Epithelial cell of prostate (primary cell): ENCODE measurements around the gene TNFRSF25.
"Not testable (repeated sequence)": the region's sequence is repeated elsewhere in the genome, so short reads cannot be mapped to it uniquely, and the experiment has no call there.

Experiments
- DNase-seq: peaks from one replicate; pipeline ENCODE4 v3.0.0-alpha.2; 2011; ENCODE audit warnings: low read depth, low spot score
- H3K27ac ChIP-seq: fragments of 450-650 bp; 2 replicates; pipeline ENCODE4 v1.5.1; 2017; ENCODE audit warnings: mild to moderate bottlenecking

The TNFRSF25 gene

GRCh38 chr1:6440198-6441126 lies 25.5 kb downstream of the TNFRSF25 start:
- no peak for DNase-seq
- H3K27ac ChIP-seq, result no peak overlapping the region

DNA sequence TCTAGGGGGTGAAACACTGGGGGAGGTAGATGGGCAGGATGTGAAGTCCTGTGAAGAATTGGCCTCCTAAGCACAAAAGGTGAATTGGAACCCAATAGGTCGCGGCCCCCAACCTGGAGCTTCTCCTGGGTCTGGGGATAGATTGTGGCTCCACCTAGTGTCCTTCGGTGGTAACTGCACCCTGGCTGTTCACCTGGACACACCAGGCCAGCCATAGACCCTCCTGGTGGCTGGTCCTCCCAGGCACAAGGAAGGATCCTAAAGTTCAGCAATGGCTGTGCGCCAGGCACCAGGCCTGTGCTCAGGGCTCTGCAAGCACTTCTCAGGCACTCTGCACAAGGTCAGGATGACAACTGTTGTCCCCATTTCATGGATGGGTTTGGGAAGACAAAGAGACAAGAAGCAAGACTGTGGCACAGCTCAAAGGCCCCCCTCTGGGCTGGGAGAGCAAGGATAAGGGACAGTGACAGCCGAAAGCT lies 27.9 kb downstream of the TNFRSF25 start:
- H3K27ac ChIP-seq, result no peak overlapping the region
- no peak for DNase-seq

- H3K27ac ChIP-seq, DNase-seq: not testable (repeated sequence)
Observed at GRCh38 chr1:6437012-6437700, 28.8 kb downstream of the TNFRSF25 start.

- not testable (repeated sequence) for DNase-seq
Observed at GRCh38 chr1:6436277-6436676, 29.7 kb downstream of the TNFRSF25 start.

DNA sequence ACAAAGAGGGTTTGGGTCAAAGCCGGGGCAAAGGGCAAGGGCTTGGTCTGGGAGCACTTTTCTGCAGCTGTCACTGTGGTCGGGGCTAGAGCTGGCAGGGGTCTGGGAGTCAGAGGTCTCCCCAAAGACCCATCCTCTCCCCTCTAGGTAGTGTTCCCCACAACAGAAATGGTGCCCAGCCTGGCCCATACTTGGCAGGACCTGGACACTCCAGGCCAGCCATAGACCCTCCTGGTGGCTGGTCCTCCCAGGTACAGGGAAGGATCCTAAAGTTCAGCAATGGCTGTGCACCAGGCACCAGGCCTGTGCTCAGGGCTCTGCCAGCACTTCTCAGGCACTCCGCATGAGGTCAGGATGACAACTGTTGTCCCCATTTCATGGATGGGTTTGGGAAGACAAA lies 30.4 kb downstream of the TNFRSF25 start:
- DNase-seq, result no peak
- H3K27ac ChIP-seq, result no peak overlapping the region

More at GRCh38 chr1:6436277-6436676, 29.7 kb downstream of the TNFRSF25 start:
- not testable (repeated sequence) for H3K27ac ChIP-seq

GRCh38 chr1:6435129-6435528 lies 30.8 kb downstream of the TNFRSF25 start:
- H3K27ac ChIP-seq, result no peak overlapping the region
- DNase-seq, result no peak

GRCh38 chr1:6434186-6434585 lies 31.8 kb downstream of the TNFRSF25 start:
- DNase-seq, result no peak
- H3K27ac ChIP-seq, result no peak overlapping the region

DNA sequence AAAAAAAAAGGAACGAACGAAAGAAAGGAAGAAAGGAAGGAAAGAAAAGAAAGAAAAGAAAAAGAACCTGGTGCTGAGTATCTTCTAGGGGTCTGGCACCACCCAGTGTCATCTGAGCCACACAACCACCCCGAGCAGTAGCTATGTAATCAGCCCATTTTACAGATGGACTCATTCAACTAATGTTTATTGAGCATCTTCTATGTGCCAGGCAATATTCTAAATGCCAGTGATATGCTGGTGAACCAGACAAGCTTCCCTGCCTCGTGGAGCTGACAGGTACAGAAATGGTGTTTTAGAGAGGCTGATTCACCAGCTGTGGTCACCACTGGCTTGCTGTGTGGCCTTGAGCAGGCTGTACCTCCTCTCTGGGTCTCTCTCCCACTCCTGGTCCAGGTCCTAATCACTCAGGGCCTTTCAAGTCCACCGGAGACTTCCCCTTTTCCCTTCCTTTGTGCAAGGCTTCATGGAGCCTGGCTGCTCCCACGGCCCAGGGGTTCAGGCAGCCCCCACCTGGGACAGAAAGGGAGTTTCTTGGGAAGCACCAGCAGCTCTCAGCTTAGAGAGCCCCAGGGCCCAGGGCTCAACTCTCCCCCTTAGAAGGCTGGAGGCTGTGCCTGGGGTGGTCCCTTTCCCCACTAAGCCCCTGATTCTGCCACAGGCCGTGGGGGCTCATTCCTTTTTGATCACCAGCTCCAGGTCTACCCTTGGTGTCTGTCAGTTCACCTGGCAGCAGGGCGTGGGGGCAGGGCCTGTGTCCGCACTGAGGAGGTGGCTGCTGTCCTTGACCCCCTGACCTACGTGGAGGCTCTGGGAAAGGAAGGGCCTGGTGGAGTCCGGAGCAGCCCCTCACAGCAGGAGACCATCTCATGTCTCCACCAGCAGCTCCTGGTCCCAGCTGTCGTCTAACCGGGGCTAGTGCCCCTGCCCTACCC lies 34.1 kb downstream of the TNFRSF25 start:
- not testable (repeated sequence) for DNase-seq

DNA sequence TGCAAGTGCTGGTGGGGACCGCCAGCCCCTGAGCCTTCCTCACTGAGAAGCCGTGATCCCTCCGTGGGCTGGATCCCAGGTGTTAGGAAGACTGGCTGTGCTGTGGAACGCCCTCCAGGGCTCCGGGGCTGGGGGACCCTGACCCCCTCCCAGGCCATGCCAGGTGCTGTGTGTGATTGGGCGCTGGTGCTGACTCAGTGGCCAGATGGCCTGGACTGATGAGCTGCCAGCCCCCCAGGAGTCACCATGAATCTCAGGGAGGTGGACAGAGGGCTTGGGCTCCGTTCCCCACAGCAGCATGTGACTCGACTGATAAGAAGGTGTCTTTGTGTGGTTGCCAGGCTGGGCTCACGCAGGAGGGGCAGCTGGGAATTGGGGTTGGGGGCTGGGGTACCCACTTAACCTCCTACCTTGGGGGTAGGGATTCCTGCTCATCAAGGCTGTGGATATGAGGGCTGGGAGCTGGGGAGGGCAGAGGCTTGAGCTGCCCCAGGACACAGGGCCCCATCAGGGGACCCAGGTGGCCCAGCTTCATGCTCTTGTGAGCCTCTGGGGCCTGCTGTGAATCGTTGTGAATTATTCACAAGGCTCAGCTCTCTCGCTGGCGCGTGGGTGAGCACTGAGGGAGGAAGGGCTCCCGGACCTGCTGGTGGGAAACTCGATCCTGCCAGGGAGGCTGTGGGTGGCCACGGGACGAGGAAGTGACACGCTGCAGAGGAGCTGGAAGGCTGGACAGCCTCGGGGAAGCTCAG lies 36.1 kb downstream of the TNFRSF25 start:
- not testable (repeated sequence) for H3K27ac ChIP-seq, DNase-seq

More for the DNA sequence above, 34.1 kb downstream of the TNFRSF25 start:
- not testable (repeated sequence) for H3K27ac ChIP-seq

- not testable (repeated sequence) for H3K27ac ChIP-seq, DNase-seq
Observed at GRCh38 chr1:6428453-6428852, 37.5 kb downstream of the TNFRSF25 start.

- peak overlapping the region; percentile 9 for H3K27ac ChIP-seq
- DNase-seq, result no peak
Observed at GRCh38 chr1:6427441-6428390, 38.3 kb downstream of the TNFRSF25 start.

GRCh38 chr1:6426972-6427350 lies 39.0 kb downstream of the TNFRSF25 start:
- H3K27ac ChIP-seq, result no peak overlapping the region
- DNase-seq, result no peak

DNA sequence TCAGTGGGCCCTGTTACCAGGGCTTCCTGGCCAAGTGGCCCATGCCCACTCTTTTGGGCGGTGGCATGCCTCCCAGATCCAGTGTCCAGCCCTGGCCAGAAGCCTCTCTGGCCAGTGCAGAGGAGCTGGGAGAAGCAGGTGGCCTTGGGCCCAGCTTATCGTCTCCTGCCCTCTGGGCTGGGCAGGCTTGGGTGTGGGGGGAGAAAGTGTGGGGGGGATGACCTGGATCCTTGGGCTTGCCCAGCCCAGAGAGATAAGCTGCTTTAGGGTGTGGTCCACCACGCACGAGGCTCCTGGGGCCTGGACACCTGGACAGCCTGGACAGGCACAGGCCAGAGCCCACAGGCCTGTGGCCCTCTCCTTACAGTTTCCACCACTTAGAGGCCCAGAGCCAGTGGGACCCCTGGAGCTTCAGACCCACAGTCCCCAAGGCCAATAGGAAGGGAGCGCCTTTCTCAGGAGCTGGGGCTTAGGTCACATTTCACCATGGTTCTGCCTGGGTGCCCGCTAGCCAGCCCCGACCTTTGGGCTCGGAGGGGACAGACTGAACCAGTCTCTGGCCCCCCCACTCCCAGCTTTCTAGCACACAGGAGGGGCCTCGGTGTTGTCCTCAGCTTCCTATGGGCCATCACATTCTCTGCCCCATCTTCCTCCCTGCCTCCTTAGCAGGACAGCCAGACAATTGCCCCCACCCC lies 39.5 kb downstream of the TNFRSF25 start:
- H3K27ac ChIP-seq, result no peak overlapping the region
- DNase-seq, result no peak

GRCh38 chr1:6425658-6426057 lies 40.3 kb downstream of the TNFRSF25 start:
- DNase-seq, result no peak

GRCh38 chr1:6424619-6425593 lies 41.1 kb downstream of the TNFRSF25 start, which contains the start of gene ESPN:
Gene ESPN, plus strand, starts transcription at chr1:6424776. Its CDS starts 180 bp downstream, at chr1:6424956.
- DNase-seq, result no peak
- peak within 1 kb of the TSS; percentile 61 for H3K27ac ChIP-seq

More at GRCh38 chr1:6425658-6426057, 40.3 kb downstream of the TNFRSF25 start:
- H3K27ac ChIP-seq, result no peak overlapping the region

DNA sequence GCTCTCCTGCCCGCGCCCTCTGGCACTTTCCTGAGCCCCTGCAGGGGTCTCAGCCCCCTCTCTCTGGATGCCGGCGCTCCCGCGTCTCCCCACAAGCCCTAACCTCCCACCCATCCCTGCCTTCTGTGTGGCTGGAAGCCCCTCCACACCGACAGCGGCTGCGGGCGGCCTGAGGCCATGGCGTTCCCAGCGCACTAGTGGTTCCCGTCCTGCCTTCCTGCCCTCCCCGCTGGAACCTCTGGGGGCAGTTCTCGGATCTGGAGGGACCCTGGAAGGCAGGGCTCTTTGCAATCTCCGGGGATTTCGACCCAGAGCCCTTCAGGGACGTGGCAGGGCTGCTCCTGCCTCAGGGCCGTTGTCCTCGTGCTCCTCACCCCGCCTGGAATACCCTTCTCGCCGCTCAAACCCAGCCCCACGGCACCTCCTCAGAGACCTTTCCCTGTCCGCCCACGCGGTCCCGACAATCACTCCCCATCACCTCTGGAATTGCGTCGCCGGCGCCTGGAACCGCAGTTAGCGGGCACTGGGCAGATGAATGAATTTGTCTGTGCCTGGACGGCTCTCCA lies 41.9 kb downstream of the TNFRSF25 start:
- DNase-seq, result no peak
- H3K27ac ChIP-seq, result peak overlapping the region; percentile 61
